WTC11 (cell line): Measurements from ENCODE around the gene PARD3B.

Experiments used
- CREB1 ChIP-seq: sonication (generic); formaldehyde crosslinking; IDR thresholded peaks from 2 replicates; pipeline ENCODE4 v1.8.0; 2023; ENCODE audit warnings: mild to moderate bottlenecking, missing genetic modification reagents
- ESRRA ChIP-seq: sonication (generic); formaldehyde crosslinking; IDR thresholded peaks from 2 replicates; pipeline ENCODE4 v1.8.1; 2022; ENCODE audit warnings: mild to moderate bottlenecking, missing genetic modification reagents, borderline replicate concordance
- FOXP1 ChIP-seq: sonication (generic); formaldehyde crosslinking; IDR thresholded peaks from 2 replicates; pipeline ENCODE4 v1.8.0; 2022; ENCODE audit warnings: missing genetic modification reagents, mild to moderate bottlenecking, moderate library complexity, borderline replicate concordance
- NFYB ChIP-seq: sonication (generic); formaldehyde crosslinking; conservative IDR thresholded peaks from 2 replicates; pipeline ENCODE4 v1.8.0; 2022; ENCODE audit warnings: low read depth, missing genetic modification reagents
- NR2C2 ChIP-seq: sonication (generic); formaldehyde crosslinking; IDR thresholded peaks from 2 replicates; pipeline ENCODE4 v1.8.0; 2022; ENCODE audit warnings: mild to moderate bottlenecking, missing genetic modification reagents
- RELA ChIP-seq: sonication (generic); formaldehyde crosslinking; IDR thresholded peaks from 2 replicates; pipeline ENCODE4 v1.8.1; 2022; ENCODE audit warnings: missing genetic modification reagents, mild to moderate bottlenecking, borderline replicate concordance
- SMAD3 ChIP-seq: sonication (generic); formaldehyde crosslinking; IDR thresholded peaks from 2 replicates; pipeline ENCODE4 v1.8.0; 2022; ENCODE audit warnings: missing genetic modification reagents, mild to moderate bottlenecking, borderline replicate concordance
- TF ChIP-seq, protein P1 (sequence below): fragments of 200-600 bp; IDR thresholded peaks from 2 replicates; pipeline ENCODE4 v1.8.0; 2022; ENCODE audit warnings: antibody characterized with exemption
- TF ChIP-seq, protein P2 (sequence below): sonication (generic); formaldehyde crosslinking; IDR thresholded peaks from 2 replicates; pipeline ENCODE4 v1.8.1; 2022; ENCODE audit warnings: mild to moderate bottlenecking, moderate library complexity, missing genetic modification reagents
- TF ChIP-seq, protein P3 (sequence below): sonication (generic); formaldehyde crosslinking; IDR thresholded peaks from 2 replicates; pipeline ENCODE4 v1.8.1; 2023; ENCODE audit warnings: mild to moderate bottlenecking, missing genetic modification reagents, moderate library complexity

DNA sequence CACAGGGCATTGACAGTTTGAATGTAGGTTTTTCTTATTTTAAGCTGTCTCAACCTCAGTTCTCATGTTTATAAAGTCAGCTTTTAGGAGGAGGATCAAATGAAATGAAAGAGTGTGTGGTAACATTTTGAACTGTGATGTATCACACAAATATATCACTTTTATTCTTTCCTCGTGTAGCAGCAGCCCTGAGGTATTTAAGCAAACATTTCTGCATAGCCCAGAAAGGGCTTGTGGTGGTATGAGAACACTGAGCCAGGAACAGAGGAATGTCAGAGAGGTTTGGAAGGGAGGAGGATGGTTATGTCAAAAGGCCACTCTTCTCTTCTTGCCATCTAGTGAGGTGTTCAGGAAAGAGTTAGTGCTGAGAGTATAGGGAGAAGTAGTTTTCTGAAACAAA, 150.2 kb downstream of the PARD3B start:
- no peak for TF ChIP-seq RELA (CRISPR knock-in tag)
- no peak for TF ChIP-seq SMAD3 (CRISPR knock-in tag)
- TF ChIP-seq, protein P1, sequence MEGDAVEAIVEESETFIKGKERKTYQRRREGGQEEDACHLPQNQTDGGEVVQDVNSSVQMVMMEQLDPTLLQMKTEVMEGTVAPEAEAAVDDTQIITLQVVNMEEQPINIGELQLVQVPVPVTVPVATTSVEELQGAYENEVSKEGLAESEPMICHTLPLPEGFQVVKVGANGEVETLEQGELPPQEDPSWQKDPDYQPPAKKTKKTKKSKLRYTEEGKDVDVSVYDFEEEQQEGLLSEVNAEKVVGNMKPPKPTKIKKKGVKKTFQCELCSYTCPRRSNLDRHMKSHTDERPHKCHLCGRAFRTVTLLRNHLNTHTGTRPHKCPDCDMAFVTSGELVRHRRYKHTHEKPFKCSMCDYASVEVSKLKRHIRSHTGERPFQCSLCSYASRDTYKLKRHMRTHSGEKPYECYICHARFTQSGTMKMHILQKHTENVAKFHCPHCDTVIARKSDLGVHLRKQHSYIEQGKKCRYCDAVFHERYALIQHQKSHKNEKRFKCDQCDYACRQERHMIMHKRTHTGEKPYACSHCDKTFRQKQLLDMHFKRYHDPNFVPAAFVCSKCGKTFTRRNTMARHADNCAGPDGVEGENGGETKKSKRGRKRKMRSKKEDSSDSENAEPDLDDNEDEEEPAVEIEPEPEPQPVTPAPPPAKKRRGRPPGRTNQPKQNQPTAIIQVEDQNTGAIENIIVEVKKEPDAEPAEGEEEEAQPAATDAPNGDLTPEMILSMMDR: no peak
- TF ChIP-seq FOXP1 (CRISPR knock-in tag): no peak
- no peak for TF ChIP-seq NR2C2
- TF ChIP-seq NFYB: no peak
- no peak for TF ChIP-seq CREB1 (CRISPR knock-in tag)
- TF ChIP-seq, protein P2, sequence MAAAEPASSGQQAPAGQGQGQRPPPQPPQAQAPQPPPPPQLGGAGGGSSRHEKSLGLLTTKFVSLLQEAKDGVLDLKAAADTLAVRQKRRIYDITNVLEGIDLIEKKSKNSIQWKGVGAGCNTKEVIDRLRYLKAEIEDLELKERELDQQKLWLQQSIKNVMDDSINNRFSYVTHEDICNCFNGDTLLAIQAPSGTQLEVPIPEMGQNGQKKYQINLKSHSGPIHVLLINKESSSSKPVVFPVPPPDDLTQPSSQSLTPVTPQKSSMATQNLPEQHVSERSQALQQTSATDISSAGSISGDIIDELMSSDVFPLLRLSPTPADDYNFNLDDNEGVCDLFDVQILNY (CRISPR knock-in tag): no peak
- TF ChIP-seq ESRRA (CRISPR knock-in tag): no peak
- TF ChIP-seq, protein P3, sequence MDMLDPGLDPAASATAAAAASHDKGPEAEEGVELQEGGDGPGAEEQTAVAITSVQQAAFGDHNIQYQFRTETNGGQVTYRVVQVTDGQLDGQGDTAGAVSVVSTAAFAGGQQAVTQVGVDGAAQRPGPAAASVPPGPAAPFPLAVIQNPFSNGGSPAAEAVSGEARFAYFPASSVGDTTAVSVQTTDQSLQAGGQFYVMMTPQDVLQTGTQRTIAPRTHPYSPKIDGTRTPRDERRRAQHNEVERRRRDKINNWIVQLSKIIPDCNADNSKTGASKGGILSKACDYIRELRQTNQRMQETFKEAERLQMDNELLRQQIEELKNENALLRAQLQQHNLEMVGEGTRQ (CRISPR knock-in tag): no peak
